ENCODE results near the gene DZIP1L.

Gene DZIP1L

GRCh38 chr3:138030734-138031280 is 84.6 kb downstream of the DZIP1L start:
- DNase-seq: no peak

GRCh38 chr3:138027821-138028220 is 87.6 kb downstream of the DZIP1L start:
- DNase-seq: no peak

GRCh38 chr3:138025553-138025952 is 89.9 kb downstream of the DZIP1L start:
- DNase-seq: no peak

GRCh38 chr3:138023754-138024153 is 91.7 kb downstream of the DZIP1L start:
- DNase-seq: peak; percentile 7

- no peak for DNase-seq
Observed at GRCh38 chr3:138019281-138020069, 95.9 kb downstream of the DZIP1L start.

GRCh38 chr3:138016065-138016464 is 99.3 kb downstream of the DZIP1L start:
- no peak for DNase-seq

GRCh38 chr3:138012526-138012925 is 102.9 kb downstream of the DZIP1L start:
- DNase-seq: no peak

Measured in activated CD4-positive, alpha-beta T cell treated with anti-CD3 and anti-CD28 coated beads, Interleukin-10, Interleukin-2, amounts not matched to agents 100 ng/mL and 50 ng/mL, durations not matched to agents 16 hours and 8 hours (primary cell).